ENCODE results near the gene ATG12.
"Not testable (repeated sequence)": the region's sequence is repeated elsewhere in the genome, so short reads cannot be mapped to it uniquely, and the experiment has no call there.

DNA sequence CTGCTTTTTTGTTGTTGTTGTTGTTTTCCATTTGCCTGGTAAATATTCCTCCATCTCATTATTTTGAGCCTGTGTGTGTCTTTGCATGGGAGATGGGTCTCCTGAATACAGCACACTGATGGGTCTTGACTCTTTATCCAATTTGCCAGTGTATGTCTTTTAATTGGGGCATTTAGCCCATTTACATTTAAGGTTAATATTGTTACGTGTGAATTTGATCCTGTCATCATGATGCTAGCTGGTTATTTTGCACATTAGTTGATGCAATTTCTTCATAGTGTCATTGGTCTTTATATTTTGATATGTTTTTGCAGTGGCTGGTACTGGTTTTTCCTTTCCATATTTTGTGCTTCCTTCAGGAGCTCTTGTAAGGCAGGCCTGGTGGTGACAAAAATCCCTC lies 16.4 kb downstream of the ATG12 start:
- TF ChIP-seq, protein P1, sequence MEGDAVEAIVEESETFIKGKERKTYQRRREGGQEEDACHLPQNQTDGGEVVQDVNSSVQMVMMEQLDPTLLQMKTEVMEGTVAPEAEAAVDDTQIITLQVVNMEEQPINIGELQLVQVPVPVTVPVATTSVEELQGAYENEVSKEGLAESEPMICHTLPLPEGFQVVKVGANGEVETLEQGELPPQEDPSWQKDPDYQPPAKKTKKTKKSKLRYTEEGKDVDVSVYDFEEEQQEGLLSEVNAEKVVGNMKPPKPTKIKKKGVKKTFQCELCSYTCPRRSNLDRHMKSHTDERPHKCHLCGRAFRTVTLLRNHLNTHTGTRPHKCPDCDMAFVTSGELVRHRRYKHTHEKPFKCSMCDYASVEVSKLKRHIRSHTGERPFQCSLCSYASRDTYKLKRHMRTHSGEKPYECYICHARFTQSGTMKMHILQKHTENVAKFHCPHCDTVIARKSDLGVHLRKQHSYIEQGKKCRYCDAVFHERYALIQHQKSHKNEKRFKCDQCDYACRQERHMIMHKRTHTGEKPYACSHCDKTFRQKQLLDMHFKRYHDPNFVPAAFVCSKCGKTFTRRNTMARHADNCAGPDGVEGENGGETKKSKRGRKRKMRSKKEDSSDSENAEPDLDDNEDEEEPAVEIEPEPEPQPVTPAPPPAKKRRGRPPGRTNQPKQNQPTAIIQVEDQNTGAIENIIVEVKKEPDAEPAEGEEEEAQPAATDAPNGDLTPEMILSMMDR (IDR thresholded peaks at IDR 0.05; ENCODE audit: low read depth, low read length), result not testable (repeated sequence)
- not testable (repeated sequence) for TF ChIP-seq EZH2phosphoT487 (IDR thresholded peaks at IDR 0.05; ENCODE audit: low read depth)

Data from OCI-LY3 (cell line).